Progenitor cell of endocrine pancreas (in vitro differentiated cells): ENCODE measurements around the gene LRRC73. TPM values are rescaled to one million over a fixed set of nuclear protein-coding genes. Genes with fewer than 3 reads are reported as not detected.
A peak's percentile ranks its signal among the peaks of the same experiment; 100 is the strongest.

ENCODE experiments used
- DNase-seq: peaks from one replicate; pipeline ENCODE4 v3.0.0; 2021; ENCODE audit warnings: low spot score; ENCODE audit not compliant: unreplicated experiment
- H3K27ac Mint-ChIP-seq: 2 replicates; pipeline ENCODE4 v1.8.0; 2021; ENCODE audit warnings: mild to moderate bottlenecking, moderate library complexity, mixed read lengths
- H3K27me3 Mint-ChIP-seq: 2 replicates; pipeline ENCODE4 v1.8.0; 2021; ENCODE audit warnings: mixed read lengths
- H3K36me3 Mint-ChIP-seq: 2 replicates; pipeline ENCODE4 v1.8.0; 2022; ENCODE audit warnings: mixed read lengths; ENCODE audit not compliant: insufficient read depth
- H3K4me1 Mint-ChIP-seq: 2 replicates; pipeline ENCODE4 v1.8.0; 2021; ENCODE audit warnings: low read depth, mixed read lengths
- H3K4me3 Mint-ChIP-seq: 2 replicates; pipeline ENCODE4 v1.8.0; 2021; ENCODE audit warnings: low read depth, mild to moderate bottlenecking, moderate library complexity, mixed read lengths
- H3K9me3 Mint-ChIP-seq: 2 replicates; pipeline ENCODE4 v1.8.0; 2021; ENCODE audit warnings: low read depth, mixed read lengths
- CTCF ChIP-seq: fragments of 200-600 bp; sonication (generic); IDR thresholded peaks from one replicate; pipeline ENCODE4 v1.5.0; 2021; ENCODE audit warnings: antibody characterized with exemption, mild to moderate bottlenecking; ENCODE audit not compliant: unreplicated experiment
- total RNA-seq: library from RNA; stranded (reverse); gene quantifications from 2 replicates; pipeline ENCODE4 v1.2.1, GENCODE V29; 2021

Gene LRRC73
- total RNA-seq, 1 donor from 2014 or later, result 1.5 TPM

DNA sequence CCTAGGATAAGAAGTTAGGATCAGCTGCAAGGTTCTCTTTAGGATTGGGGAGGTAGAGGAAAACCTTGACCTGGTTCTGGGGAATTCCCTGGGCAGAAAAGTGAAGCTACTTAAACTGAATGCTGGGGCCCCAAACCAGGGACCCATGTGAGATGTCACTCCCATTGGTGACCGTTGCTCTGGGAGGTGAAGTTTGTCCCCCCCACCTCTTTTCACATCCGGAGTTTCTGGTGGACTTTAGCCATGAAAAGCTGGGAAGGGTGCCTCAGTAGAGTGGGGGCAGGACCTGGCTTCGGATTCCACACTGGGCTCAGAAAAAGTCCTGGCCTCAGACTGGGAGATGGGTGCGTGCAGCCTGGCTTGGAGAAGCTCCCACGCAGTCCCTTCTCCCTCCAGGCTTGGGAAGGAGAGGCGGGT lies 19.6 kb downstream of the LRRC73 start:
- no peak for TF ChIP-seq CTCF
- no peak for DNase-seq
- no peak overlapping the region for H3K4me3 Mint-ChIP-seq
- H3K4me1 Mint-ChIP-seq, result peaks cover 2% of the 10 kb centered on the region
- H3K27ac Mint-ChIP-seq, result no peak overlapping the region
- no peaks in the 10 kb centered on the region for H3K9me3 Mint-ChIP-seq
- H3K27me3 Mint-ChIP-seq, result no peaks in the 10 kb centered on the region
- H3K36me3 Mint-ChIP-seq, result peaks cover 4% of the 10 kb centered on the region

GRCh38 chr6:43489277-43490072 lies 20.7 kb downstream of the LRRC73 start:
- Mint-ChIP-seq H3K36me3 (peaks cover 4% of the 10 kb centered on the region), H3K27ac (no peak overlapping the region), H3K9me3 (no peaks in the 10 kb centered on the region)

DNA sequence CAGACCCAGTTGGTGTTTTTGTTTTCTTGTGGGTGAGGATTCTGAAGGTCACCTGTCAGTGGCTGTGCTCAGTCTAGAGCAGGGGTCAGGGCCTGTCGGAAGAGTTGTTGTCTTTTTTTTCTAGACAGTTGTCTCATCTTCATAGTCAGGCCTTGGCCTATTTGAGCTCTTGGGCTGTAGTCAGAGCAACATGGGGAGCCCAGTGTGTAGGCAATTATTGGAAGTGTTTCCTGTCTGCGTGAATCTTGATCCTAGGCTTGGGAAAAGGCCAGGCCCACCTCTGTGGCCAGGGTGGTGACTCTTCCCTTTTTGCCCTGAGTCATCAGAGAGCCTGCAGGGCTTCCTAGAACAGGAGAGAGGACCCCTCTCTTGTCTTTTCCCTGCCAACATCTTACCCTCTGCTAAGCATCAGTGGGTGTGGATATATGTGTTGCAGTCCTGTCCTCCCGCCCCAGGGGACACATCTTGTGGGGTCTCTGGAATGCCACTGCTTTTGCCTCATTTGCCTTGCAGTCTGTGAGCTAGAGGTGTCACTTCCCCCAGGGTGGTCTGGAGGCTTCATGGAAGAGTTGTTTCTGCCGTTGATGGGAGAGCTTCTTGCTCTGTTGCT lies 21.4 kb downstream of the LRRC73 start:
- no peaks in the 10 kb centered on the region for H3K27me3 Mint-ChIP-seq
- H3K9me3 Mint-ChIP-seq, result no peaks in the 10 kb centered on the region
- peak overlapping the region; percentile 59 for H3K27ac Mint-ChIP-seq
- H3K36me3 Mint-ChIP-seq, result peaks cover 4% of the 10 kb centered on the region
- H3K4me1 Mint-ChIP-seq, result peaks cover 2% of the 10 kb centered on the region
- no peak for DNase-seq
- H3K4me3 Mint-ChIP-seq, result no peak overlapping the region
- no peak for TF ChIP-seq CTCF

More at GRCh38 chr6:43489277-43490072, 20.7 kb downstream of the LRRC73 start:
- DNase-seq, result no peak
- peaks cover 2% of the 10 kb centered on the region for H3K4me1 Mint-ChIP-seq
- no peaks in the 10 kb centered on the region for H3K27me3 Mint-ChIP-seq
- no peak for TF ChIP-seq CTCF
- no peak overlapping the region for H3K4me3 Mint-ChIP-seq

DNA sequence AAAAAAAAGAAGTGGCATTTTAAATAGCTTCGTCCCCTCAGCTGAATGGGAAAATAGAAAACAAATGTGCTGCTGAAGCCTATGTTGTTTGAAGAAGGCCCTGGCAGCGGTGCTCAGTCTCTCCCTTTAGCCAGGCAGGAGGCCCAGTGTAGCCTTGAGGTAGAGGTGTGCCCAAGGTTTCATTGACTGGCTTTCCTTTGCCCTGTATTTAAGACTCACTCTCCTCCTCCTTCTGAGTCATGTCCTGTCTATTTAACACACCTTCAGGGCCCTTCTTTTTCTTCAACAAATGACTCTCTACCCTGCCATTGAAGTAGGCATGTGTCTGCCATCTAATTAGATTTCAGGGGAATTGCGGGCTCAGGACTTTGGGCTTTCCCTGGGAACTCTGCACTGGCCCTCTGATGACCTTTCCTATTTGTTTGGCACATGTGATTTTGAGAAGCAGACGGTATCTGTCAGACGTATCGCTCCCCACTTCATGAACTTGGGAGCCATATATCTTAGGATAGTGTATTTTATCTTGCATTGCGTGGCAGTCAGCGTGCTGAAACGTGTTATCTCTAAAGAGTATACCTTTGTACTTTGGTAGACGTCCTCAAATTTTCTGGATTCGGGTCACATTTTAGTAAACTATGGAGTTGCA lies 28.4 kb downstream of the LRRC73 start:
- DNase-seq, result no peak
- no peaks in the 10 kb centered on the region for H3K27me3 Mint-ChIP-seq
- no peaks in the 10 kb centered on the region for H3K9me3 Mint-ChIP-seq
- H3K36me3 Mint-ChIP-seq, result peaks cover 7% of the 10 kb centered on the region
- no peak for TF ChIP-seq CTCF
- H3K4me3 Mint-ChIP-seq, result no peak overlapping the region
- H3K4me1 Mint-ChIP-seq, result peaks cover 26% of the 10 kb centered on the region
- H3K27ac Mint-ChIP-seq, result peak overlapping the region; percentile 34

- H3K4me1 Mint-ChIP-seq, result peaks cover 26% of the 10 kb centered on the region
- no peak for DNase-seq
- peaks cover 6% of the 10 kb centered on the region for H3K36me3 Mint-ChIP-seq
- TF ChIP-seq CTCF, result no peak
- no peak overlapping the region for H3K27ac Mint-ChIP-seq
- no peaks in the 10 kb centered on the region for H3K9me3 Mint-ChIP-seq
- no peaks in the 10 kb centered on the region for H3K27me3 Mint-ChIP-seq
- H3K4me3 Mint-ChIP-seq, result no peak overlapping the region
Observed at GRCh38 chr6:43481075-43481474, 29.1 kb downstream of the LRRC73 start.
